ENCODE results near the gene YPEL5.
A peak's percentile ranks its signal among the peaks of the same experiment; 100 is the strongest.
"Not testable (repeated sequence)": the region's sequence is repeated elsewhere in the genome, so short reads cannot be mapped to it uniquely, and the experiment has no call there.

YPEL5 gene

DNA sequence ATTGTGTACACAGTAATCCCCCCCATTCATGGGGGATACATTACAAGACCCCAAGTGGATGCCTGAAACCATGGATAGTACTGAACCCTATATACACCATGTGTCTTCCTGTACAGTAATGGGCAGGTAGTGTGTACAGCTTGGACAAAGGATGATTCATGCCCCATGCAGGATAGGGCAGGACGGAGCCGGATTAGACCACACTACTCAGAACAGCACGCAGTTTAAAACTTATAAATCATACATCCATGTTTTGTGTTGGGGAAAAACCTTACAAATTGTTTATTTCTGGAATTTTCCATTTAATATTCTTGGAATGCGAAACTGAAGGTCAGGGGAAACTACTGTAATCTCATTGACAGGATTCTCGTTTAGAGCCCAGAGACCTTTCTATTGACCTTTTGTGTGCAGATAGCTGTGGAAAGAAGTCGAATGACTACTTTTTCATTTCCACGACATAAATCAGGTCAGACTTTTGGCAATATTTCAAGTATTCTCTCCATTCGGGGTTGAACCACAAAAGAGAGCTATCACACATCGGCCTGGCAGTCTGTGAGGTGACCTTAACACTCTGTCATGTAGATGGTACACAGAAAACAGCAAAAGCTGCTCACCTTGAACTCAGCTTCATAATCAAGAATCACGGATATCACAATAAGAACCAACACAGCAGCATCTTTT, 9.9 kb upstream of the YPEL5 start:
- FAIRE-seq: peak; percentile 52
- DNase-seq (ENCODE audit: low spot score): peak; percentile 61

DNA sequence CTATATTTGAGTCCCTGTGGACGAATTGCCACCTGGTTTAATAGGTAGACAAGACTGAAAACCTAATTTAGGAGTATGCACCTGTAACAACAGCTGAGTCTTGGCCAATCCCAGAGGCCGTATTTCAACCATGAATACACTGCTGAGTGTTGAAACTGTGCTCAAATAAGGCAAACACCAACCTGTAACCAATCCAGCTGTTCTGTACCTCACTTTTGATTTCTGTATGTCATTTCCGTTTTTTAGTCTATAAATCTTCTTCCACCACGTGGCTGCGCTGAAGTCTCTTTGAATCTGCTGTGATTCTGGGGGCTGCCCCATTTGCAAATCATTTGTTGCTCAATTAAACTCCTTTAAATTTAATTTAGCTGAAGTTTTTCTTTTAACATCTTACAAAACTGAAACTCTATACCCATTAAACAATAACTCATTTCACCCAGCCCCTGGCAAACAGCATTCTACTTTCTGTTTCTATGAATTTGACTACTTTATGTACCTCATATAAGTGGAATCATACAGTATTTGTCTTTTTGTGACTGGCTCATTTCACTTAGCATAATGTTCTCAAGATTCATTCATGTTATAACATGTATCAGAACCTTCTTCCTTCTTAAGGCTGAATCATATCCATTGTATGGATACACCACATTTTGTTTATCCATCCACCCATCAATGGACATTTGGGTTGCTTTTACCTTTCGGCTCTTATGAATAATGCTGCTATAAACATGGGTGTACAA, 7.5 kb upstream of the YPEL5 start:
- no peak for DNase-seq (ENCODE audit: low spot score)
- no peak for FAIRE-seq

DNA sequence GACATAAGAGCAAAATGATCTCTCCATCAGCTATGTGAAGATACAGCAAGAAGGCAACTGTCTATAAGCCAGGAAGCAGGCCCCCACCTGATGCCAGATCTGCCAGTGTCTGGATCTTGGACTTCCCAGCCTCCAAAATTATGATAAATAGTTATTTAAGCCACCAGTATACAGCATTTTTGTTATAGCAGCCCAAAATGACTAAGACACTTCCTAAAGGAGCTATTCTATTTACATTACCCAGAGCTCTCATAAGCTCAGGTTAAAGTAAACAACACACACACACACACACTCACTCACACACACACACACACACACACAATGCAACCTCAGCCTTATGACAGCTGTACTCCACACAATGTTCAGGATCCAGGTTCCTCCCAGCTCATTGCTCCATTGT, 5.7 kb upstream of the YPEL5 start:
- FAIRE-seq: no peak
- DNase-seq (ENCODE audit: low spot score): no peak

DNA sequence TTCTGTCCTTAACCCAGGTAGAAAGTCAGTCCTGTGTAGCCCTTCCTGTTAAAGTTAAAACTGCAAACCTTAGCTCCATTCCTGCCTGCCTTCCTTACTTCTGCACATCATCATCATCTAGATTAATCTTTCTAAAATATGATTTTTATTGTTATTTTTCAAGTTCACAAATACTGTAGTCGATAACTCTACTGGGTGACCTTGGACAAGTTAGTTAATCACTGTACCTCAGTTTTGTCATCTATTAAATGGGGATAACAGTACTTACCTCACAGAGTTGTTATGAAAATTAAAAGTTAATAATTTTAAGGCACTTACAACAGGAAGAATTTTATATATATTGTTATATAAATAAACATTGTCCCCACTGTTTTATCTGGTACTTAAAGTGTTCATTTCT, 2.5 kb upstream of the YPEL5 start:
- FAIRE-seq: no peak
- no peak for DNase-seq (ENCODE audit: low spot score)

GRCh38 chr2:30144951-30145350, 1.9 kb upstream of the YPEL5 start:
- DNase-seq (ENCODE audit: low spot score); FAIRE-seq: not testable (repeated sequence)

DNA sequence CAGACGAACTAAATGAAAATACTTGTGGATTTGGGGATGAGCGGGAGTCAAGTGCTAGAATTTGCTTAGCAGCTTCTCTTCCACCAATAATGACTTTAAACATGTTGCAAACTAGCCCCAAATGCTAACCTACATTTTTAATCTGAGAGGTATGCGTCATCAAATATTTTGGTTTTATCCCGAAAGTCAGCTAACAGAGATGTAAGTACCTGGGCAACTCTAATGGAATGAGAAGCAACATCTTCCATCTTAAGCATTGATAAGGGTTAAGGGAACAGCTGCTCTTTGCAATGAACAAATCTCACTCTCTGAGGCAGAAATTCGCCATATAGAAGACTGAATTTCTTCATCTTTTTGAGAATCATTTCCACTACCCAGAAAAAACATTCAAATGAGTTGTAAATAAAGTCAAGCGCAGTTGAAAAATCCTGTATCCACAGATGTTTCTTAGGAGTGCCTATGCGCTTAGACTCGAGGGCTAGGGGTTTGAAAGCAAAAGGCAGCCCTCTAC, 926 bp upstream of the YPEL5 start:
- DNase-seq (ENCODE audit: low spot score): no peak
- no peak for FAIRE-seq

DNA sequence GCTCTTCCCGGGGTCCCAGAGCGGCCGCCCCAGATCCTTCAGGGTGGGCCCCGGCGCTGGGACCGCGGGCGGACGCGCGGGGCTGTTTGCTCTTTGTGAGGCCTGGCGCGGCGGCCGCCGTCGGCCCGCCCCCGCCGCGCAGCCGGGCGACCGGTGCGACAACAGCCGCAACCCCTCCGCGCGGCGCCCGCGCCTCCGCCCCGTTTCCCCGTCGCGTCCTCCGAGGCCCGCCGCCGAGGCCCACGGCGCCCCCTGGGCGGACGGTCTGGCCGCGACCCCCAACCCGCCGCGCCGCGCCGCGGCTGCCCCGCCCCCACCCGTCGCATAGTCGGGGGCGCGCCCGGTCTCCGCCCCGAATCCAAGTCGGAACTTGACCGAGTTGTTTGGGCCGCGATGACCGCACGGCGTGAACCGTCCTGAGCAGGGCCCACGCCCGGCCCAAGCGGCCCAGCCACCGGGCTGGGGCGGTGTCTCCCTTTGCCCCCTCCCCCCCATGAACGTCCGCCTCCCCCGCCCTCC, 448 bp downstream of the YPEL5 start:
- DNase-seq (ENCODE audit: low spot score) (peak; percentile 32), FAIRE-seq (no peak)

DNA sequence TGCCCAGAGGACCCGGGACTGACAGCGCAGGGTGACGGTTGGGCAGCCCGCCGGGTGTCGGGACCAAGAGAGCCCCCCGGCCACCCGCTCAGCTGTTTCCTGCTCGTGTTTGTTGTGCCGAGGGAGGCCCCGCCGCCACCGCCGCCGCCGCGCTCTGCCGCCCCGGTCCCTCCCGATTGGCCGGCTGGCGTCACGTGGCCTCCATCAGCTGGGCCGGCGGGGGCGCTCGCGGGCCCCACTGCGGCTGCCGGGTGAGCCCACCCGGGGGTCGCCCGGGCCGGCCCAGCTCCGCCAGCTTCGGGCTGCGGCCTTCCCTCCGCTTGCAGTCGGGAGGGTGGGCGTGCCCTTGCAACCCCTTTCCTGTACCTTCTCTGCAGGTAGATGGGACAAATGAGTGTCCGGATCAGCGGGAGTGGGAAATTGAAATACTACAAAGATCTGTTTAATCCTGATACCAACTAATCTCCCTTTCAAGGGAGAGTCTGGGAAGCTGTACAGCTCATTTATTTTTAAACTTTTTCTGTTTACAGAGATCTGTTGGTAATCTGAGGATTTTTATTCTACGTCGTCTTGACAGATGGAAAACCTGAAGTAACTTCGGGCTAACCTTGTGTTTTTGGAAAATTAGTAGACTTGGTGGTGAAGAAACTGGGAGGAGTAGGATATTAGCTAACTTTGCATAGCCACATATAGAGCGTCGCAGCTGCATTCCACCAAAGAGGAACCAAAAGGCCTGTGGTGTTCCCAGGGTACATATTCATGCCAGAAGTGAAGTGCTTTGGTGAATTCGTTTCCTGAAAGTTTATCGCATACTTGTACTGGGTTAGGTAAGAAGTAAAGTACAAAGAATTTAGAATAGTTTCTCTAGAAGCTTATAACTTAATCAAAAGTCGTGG, 1.2 kb downstream of the YPEL5 start:
- peak; percentile 53 for FAIRE-seq
- peak; percentile 94 for DNase-seq (ENCODE audit: low spot score)

DNA sequence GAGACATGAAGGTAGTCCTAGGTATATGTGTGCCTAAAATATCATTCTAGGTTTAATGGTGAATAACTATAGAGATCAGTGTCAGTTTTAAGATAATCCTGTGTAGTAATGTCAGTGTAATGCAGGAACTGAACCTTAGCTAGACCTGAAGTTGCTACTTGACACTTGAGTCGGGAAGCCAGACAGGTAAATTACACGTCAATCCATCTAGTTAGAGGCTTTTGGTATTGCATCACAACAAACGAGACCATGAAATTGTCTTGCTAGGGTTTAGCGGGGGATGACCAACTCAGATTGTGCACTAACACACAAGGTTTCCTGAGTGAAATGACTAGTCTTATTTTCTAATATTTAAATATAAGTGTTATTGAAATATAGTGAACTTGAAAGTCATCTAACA, 2.0 kb downstream of the YPEL5 start:
- FAIRE-seq (no peak), DNase-seq (ENCODE audit: low spot score) (no peak)

DNA sequence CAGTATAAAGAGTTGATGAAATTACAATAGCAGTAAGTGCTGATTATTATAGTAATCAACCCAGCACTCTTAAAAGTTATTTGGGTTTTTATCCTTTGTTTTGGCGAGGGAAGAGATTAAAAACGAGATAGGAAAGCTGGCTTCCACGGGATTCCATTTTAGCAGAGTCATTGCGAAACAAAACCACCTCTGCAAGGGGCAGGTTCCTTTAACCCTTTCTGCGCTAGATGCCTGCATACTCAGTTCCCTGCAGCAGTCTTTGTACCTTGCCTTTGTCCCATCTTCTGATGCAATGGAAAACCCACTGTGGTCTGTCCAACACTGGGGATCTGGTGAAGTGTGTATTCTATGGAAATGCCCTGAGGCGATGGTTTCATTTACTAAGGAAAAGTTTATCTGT, 2.7 kb downstream of the YPEL5 start:
- FAIRE-seq (no peak), DNase-seq (ENCODE audit: low spot score) (no peak)

GRCh38 chr2:30149976-30150375, 3.2 kb downstream of the YPEL5 start:
- DNase-seq (ENCODE audit: low spot score) (no peak), FAIRE-seq (no peak)

- FAIRE-seq (no peak), DNase-seq (ENCODE audit: low spot score) (no peak)
Observed at GRCh38 chr2:30150786-30151185, 4.0 kb downstream of the YPEL5 start.

- DNase-seq (ENCODE audit: low spot score): no peak
- FAIRE-seq: no peak
Observed at GRCh38 chr2:30152385-30152784, 5.6 kb downstream of the YPEL5 start.

DNA sequence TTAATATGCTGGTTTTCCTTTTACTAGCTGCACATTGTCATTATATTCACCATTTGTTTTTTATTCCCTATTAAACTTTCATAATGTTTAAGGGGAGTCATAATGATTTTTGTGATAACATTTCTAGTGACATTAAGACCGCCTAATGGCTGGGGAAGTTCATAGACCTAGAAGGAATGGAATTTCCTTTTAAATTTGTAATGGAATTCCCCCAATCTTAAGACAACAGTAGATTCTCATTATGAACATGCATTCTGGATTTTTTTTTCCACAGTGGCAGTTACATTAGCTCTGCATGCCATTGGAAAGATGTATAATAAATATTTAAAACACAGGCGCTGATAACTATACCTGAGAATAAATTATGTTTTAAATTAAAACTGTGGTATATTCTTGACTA, 8.4 kb downstream of the YPEL5 start:
- DNase-seq (ENCODE audit: low spot score) (no peak), FAIRE-seq (no peak)

- no peak for DNase-seq (ENCODE audit: low spot score)
- no peak for FAIRE-seq
Observed at GRCh38 chr2:30155889-30156658, 9.3 kb downstream of the YPEL5 start.

DNA sequence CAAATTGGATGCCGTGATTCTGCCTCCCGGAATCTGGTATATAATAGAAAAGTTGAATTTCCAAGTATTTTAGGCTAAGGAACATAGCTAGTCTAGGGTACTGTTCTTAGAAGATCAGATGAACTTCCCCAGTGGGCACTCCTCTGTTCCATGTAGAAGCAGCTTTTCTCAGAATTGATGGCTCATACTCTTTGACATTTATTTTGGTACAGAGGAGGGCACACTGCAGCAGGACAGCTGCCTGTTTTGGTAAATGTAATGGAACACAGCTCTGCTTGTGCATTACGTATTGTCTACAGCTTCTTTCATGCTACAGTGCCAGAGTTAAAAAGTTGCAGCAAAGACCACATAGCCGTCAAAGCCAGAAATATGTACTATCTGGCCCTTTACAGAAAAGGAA, 10.8 kb downstream of the YPEL5 start:
- DNase-seq (ENCODE audit: low spot score) (no peak), FAIRE-seq (no peak)

GRCh38 chr2:30159766-30160165, 13.0 kb downstream of the YPEL5 start:
- FAIRE-seq: no peak
- no peak for DNase-seq (ENCODE audit: low spot score)

DNA sequence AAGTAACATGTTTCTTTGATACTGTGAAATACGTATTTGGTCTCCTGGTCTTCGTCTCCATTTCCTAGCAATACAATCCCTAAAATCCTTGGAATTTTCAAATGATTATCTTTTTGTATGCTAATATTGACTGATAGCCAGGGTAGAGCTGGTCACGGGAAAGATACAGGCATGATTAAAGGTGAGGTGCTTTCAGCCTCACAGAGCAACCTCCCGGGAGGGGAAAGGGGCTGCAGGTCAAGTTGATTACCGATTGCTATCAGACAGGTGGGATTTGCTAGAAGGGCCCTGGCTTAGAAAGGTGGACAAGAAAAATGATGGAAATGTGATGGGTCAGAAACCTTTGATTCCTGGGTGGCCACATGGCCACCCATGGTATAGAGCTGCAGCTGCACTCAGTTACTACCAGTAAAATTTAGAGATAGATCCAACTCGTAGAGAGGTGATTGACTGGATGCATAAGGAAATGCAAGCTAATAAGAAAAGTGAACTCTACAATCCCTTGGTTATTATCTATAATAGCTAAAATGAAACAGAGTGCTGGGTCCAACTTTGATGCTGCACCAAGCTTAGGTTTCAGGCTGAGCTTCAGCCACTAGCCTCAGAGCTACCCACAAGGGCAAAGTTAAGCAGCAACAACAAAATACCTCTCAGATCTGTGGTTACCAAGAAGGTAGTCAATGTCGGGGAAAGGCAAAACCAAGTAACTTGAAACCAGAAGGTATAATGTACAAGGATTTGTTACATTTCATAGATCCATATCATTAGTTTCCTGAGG, 15.3 kb downstream of the YPEL5 start:
- no peak for FAIRE-seq

GRCh38 chr2:30162806-30163205, 16.0 kb downstream of the YPEL5 start:
- FAIRE-seq (no peak), DNase-seq (ENCODE audit: low spot score) (no peak)

More for the DNA sequence above, 15.3 kb downstream of the YPEL5 start:
- DNase-seq (ENCODE audit: low spot score): no peak

All from urothelium cell line (cell line).